Uterus (tissue), 4 donors: ENCODE measurements around the gene CD9. TPM values are rescaled to one million over a fixed set of nuclear protein-coding genes. Genes with fewer than 3 reads are reported as not detected.
"Not testable (repeated sequence)": the region's sequence is repeated elsewhere in the genome, so short reads cannot be mapped to it uniquely, and the experiment has no call there.

ENCODE experiments used
- DNase-seq, 2 donors: peaks; one replicate each; pipeline ENCODE4 v3.0.0-alpha.2; 2019 to 2020
- H3K27ac ChIP-seq, 2 donors: fragments of 200-600 bp; sonication (generic); 1 replicate in 1 of 2; 2 replicates in 1 of 2; pipeline ENCODE4 v1.5.1; 2016 to 2018
- H3K27me3 ChIP-seq, 2 donors: fragments of 200-600 bp; sonication (generic); one replicate each; pipeline ENCODE4 v1.5.1; 2018 to 2019; ENCODE audit warnings: control low read depth in 1 of 2
- H3K36me3 ChIP-seq, 2 donors: fragments of 200-600 bp; sonication (generic); one replicate each; pipeline ENCODE4 v1.5.1; 2019; ENCODE audit warnings: control low read depth in 1 of 2
- H3K4me1 ChIP-seq, 2 donors: fragments of 200-600 bp; sonication (generic); one replicate each; pipeline ENCODE4 v1.5.1; 2018 to 2019; ENCODE audit warnings: control low read depth in 1 of 2
- H3K4me3 ChIP-seq, 2 donors: fragments of 200-600 bp; sonication (generic); 1 replicate in 1 of 2; 2 replicates in 1 of 2; pipeline ENCODE4 v1.5.1; 2018 to 2019; ENCODE audit warnings: mild to moderate bottlenecking in 1 of 2
- H3K9me3 ChIP-seq, 2 donors: fragments of 200-600 bp; sonication (generic); one replicate each; pipeline ENCODE4 v1.5.1; 2019; ENCODE audit warnings: control low read depth in 1 of 2
- POLR2A ChIP-seq, 2 donors: fragments of 450-650 bp; IDR thresholded peaks; one replicate each; pipeline ENCODE4 v1.6.1; 2016; ENCODE audit warnings: antibody characterized with exemption in 2 of 2, mild to moderate bottlenecking in 1 of 2, moderate library complexity in 1 of 2
- intact Hi-C: fragments of 100-400 bp; cut with DNase I; formaldehyde crosslinking; loops from one replicate; pipeline ENCODE4 v1.15.1; 2023; ENCODE audit warnings: low total_unique reads
- total RNA-seq, 4 donors: library from RNA; depleted of rRNA in 3 of 4; stranded (reverse); fragments of >200 nt in 3 of 4; gene quantifications; one replicate each; pipeline versions ENCODE4 v1.1.0 to v1.2.4, GENCODE V29; 2014 to 2023
- TF ChIP-seq, protein P1 (sequence below), 4 experiments: fragments of 200-600 bp in 2 of 4; fragments of 450-650 bp in 2 of 4; sonication (generic) in 2 of 4; IDR thresholded peaks; one replicate each; pipeline ENCODE4 v1.5.1; 2016 to 2019; ENCODE audit warnings: antibody characterized with exemption in 4 of 4, mild to moderate bottlenecking in 2 of 4, moderate library complexity in 1 of 4
- donor health status: DM: yes; HTN: yes; CAD: no.

The CD9 gene
- 100 to 1,000 TPM; 161 to 275 (median 207) TPM for total RNA-seq

DNA sequence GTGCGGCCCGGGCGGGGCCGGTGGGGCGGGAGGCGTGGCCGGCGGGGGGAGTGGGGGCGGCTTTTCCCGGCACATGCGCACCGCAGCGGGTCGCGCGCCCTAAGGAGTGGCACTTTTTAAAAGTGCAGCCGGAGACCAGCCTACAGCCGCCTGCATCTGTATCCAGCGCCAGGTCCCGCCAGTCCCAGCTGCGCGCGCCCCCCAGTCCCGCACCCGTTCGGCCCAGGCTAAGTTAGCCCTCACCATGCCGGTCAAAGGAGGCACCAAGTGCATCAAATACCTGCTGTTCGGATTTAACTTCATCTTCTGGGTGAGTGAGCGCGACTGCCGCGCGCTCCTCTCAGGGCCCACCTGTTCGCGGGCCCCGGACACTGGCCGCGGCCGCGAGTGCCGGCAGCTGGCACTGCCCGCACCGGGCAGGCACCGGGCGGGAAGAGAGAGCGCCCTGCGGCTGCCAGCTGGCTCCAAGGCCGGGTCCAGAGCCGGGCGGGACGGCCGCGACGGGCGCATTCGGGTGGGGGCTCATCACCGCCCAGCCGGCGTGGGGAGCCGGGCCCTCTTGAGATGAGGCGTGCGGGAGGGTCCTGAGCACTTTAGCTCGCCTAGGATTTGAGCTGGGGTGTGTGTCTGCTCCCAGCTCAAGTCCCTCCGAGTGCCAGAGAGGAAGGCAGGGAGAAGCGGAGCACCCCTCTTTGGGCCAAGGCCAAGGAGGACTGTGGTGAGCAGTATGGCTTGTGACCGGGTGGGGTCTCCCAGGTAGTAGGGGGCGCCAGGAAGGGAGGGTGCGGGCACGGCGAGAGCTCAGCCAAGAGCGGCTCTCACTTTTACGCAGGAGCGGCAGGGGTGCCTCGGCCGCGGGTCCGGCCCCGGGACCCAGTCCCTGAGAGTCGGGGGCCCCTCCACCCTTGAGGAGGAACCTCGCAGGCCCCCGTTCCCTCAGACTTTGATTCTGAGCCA lies at the start of gene CD9:
Gene CD9 (plus strand): TSS at position 145 of the 957 bp plus-strand sequence. CDS start 100 bp downstream, at position 245.
- no peaks in the 10 kb centered on the region for H3K27me3 ChIP-seq
- peak; percentile 42 to 81 for DNase-seq
- peak within 1 kb of the TSS; percentile 72 to 88 for H3K4me3 ChIP-seq
- no peaks in the 10 kb centered on the region for H3K9me3 ChIP-seq
- TF ChIP-seq POLR2A (IDR thresholded peaks at IDR 0.05), result peak; percentile 71 to 72
- TF ChIP-seq, protein P1, sequence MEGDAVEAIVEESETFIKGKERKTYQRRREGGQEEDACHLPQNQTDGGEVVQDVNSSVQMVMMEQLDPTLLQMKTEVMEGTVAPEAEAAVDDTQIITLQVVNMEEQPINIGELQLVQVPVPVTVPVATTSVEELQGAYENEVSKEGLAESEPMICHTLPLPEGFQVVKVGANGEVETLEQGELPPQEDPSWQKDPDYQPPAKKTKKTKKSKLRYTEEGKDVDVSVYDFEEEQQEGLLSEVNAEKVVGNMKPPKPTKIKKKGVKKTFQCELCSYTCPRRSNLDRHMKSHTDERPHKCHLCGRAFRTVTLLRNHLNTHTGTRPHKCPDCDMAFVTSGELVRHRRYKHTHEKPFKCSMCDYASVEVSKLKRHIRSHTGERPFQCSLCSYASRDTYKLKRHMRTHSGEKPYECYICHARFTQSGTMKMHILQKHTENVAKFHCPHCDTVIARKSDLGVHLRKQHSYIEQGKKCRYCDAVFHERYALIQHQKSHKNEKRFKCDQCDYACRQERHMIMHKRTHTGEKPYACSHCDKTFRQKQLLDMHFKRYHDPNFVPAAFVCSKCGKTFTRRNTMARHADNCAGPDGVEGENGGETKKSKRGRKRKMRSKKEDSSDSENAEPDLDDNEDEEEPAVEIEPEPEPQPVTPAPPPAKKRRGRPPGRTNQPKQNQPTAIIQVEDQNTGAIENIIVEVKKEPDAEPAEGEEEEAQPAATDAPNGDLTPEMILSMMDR (IDR thresholded peaks at IDR 0.05), result peak in 1 of 4 experiments; percentile 8
- H3K27ac ChIP-seq, result peak within 1 kb of the TSS; percentile 95 to 97
- no peaks in the 10 kb centered on the region for H3K36me3 ChIP-seq
- peaks cover 9 to 30% of the 10 kb centered on the region in 2 donors for H3K4me1 ChIP-seq
- intact Hi-C loops, result no loop called here

GRCh38 chr12:6154730-6155459 lies 45.3 kb upstream of the CD9 start:
- H3K27ac ChIP-seq, result no peak overlapping the region
- no peaks in the 10 kb centered on the region for H3K4me1 ChIP-seq
- no peaks in the 10 kb centered on the region for H3K27me3 ChIP-seq
- intact Hi-C loops, result no loop called here
- H3K9me3 ChIP-seq, result no peaks in the 10 kb centered on the region
- DNase-seq, result peak in 1 of 2 donors; percentile 68
- H3K4me3 ChIP-seq, result no peak overlapping the region
- no peaks in the 10 kb centered on the region for H3K36me3 ChIP-seq
- TF ChIP-seq, protein P1 (IDR thresholded peaks at IDR 0.05), result no peak
- TF ChIP-seq POLR2A (IDR thresholded peaks at IDR 0.05), result no peak

DNA sequence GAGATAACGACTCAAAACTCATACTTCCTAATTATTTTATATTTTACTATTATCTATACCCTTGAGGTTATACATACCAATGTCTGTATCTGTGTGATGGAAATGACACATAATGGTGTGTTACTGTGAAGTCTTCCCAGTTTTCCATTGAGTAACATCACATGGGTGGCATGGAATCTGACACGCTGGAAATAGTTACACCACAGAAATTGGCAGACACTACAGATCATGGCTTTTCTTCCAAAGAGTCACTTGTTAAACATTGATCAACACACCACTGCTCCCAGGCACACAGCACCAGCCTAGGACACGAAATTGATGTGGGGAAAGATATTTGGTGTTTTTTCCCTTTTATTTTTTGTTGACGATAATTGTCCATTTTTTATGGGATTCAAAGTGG lies 42.7 kb upstream of the CD9 start:
- no peak for TF ChIP-seq POLR2A (IDR thresholded peaks at IDR 0.05)
- TF ChIP-seq, protein P1 (IDR thresholded peaks at IDR 0.05), result no peak
- intact Hi-C loops, result no loop called here
- Histone ChIP-seq H3K4me1 (no peaks in the 10 kb centered on the region), H3K27ac (no peak overlapping the region), H3K4me3 (no peak overlapping the region), H3K36me3 (no peaks in the 10 kb centered on the region), H3K9me3 (no peaks in the 10 kb centered on the region), H3K27me3 (no peaks in the 10 kb centered on the region)
- DNase-seq, result no peak

DNA sequence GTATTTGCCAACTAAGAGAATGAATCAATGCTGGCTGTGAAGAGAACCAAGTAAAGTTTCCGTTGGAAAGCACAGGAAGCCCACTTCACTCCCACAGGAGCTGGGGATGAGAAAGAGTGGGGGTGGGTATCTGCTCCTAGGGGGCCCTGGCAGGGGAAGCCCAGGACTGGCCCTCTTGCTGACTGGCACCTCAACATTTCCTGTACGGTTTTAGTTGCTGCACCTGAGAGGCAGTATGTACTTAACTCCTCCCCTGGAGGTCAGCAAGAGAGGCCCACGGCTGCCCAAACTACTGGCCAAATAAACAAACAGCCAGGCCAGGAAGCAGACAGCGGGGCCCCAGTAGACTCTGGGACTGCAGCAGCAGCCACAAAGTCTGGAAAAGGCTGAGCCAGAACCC lies 41.9 kb upstream of the CD9 start:
- no peaks in the 10 kb centered on the region for H3K9me3 ChIP-seq
- no peak for DNase-seq
- H3K27me3 ChIP-seq, result no peaks in the 10 kb centered on the region
- no peaks in the 10 kb centered on the region for H3K36me3 ChIP-seq
- intact Hi-C loops, result no loop called here
- H3K27ac ChIP-seq, result no peak overlapping the region
- TF ChIP-seq POLR2A (IDR thresholded peaks at IDR 0.05), result no peak
- TF ChIP-seq, protein P1 (IDR thresholded peaks at IDR 0.05), result no peak
- no peak overlapping the region for H3K4me3 ChIP-seq
- no peaks in the 10 kb centered on the region for H3K4me1 ChIP-seq

- H3K9me3 ChIP-seq, result no peaks in the 10 kb centered on the region
- H3K4me3 ChIP-seq, result no peak overlapping the region
- no peak for DNase-seq
- H3K27ac ChIP-seq, result no peak overlapping the region
- H3K36me3 ChIP-seq, result no peaks in the 10 kb centered on the region
- no peak for TF ChIP-seq POLR2A (IDR thresholded peaks at IDR 0.05)
- TF ChIP-seq, protein P1 (IDR thresholded peaks at IDR 0.05), result no peak
- intact Hi-C loops, result no loop called here
- no peaks in the 10 kb centered on the region for H3K4me1 ChIP-seq
- H3K27me3 ChIP-seq, result no peaks in the 10 kb centered on the region
These were observed 41.5 kb upstream of the CD9 start for GRCh38 chr12:6158749-6159148.

GRCh38 chr12:6159166-6160011 lies 40.8 kb upstream of the CD9 start:
- H3K27me3 ChIP-seq, H3K4me3 ChIP-seq, H3K36me3 ChIP-seq, H3K4me1 ChIP-seq, H3K27ac ChIP-seq, intact Hi-C loops, H3K9me3 ChIP-seq, DNase-seq: not testable (repeated sequence)
